NCI-H69 (cell line): ENCODE measurements around the gene CEP76.

Source experiments
- DNase-seq: peaks from one replicate; lab custom pipeline; 2025; lab: John Stamatoyannopoulos, UW

CEP76 gene

GRCh38 chr18:12703664-12704063 is 1.1 kb upstream of the CEP76 start:
- DNase-seq, result peak; percentile 79

- DNase-seq, result no peak
Measured at GRCh38 chr18:12703096-12703567, 609 bp upstream of the CEP76 start.

GRCh38 chr18:12701161-12701560 is 1.4 kb downstream of the CEP76 start:
- no peak for DNase-seq

GRCh38 chr18:12699747-12700146 is 2.8 kb downstream of the CEP76 start:
- no peak for DNase-seq

- DNase-seq, result no peak
Measured at GRCh38 chr18:12694032-12694431, 8.5 kb downstream of the CEP76 start.

- DNase-seq, result peak; percentile 36
Measured at GRCh38 chr18:12692206-12692605, 10.3 kb downstream of the CEP76 start.

- no peak for DNase-seq
Measured at GRCh38 chr18:12689256-12689850, 13.2 kb downstream of the CEP76 start.

GRCh38 chr18:12686100-12686499 is 16.4 kb downstream of the CEP76 start:
- DNase-seq, result peak; percentile 35

- DNase-seq, result no peak
Measured at GRCh38 chr18:12679183-12679786, 23.2 kb downstream of the CEP76 start.

GRCh38 chr18:12668041-12668440 is 34.5 kb downstream of the CEP76 start:
- DNase-seq, result no peak

GRCh38 chr18:12659904-12660605 is 42.5 kb downstream of the CEP76 start:
- DNase-seq, result peak; percentile 82

- peak; percentile 64 for DNase-seq
Measured at GRCh38 chr18:12658426-12659138, 43.9 kb downstream of the CEP76 start.

- DNase-seq, result peak; percentile 84
Measured at GRCh38 chr18:12657684-12658425, 44.7 kb downstream of the CEP76 start, which contains the start of gene SPIRE1. Gene SPIRE1, minus strand, starts transcription at chr18:12658107. Its CDS starts 241 bp downstream, at chr18:12657866.

GRCh38 chr18:12656938-12657683 is 45.4 kb downstream of the CEP76 start:
- DNase-seq, result peak; percentile 78

- peak; percentile 59 for DNase-seq
Measured at GRCh38 chr18:12656605-12656937, 46.0 kb downstream of the CEP76 start.

GRCh38 chr18:12654971-12655370 is 47.6 kb downstream of the CEP76 start:
- no peak for DNase-seq

- DNase-seq, result no peak
Measured at GRCh38 chr18:12652861-12653401, 49.6 kb downstream of the CEP76 start.

GRCh38 chr18:12651651-12652050 is 50.9 kb downstream of the CEP76 start:
- DNase-seq, result peak; percentile 25

GRCh38 chr18:12647773-12648172 is 54.8 kb downstream of the CEP76 start:
- DNase-seq, result no peak

GRCh38 chr18:12645751-12646203 is 56.7 kb downstream of the CEP76 start:
- DNase-seq, result no peak

GRCh38 chr18:12645254-12645653 is 57.3 kb downstream of the CEP76 start:
- DNase-seq, result no peak
